NOMO-1 treated with DMSO at 0.1 percent for 48 hours (cell line): Measurements from ENCODE around the gene NCKIPSD.

Source experiments
- DNase-seq: peaks from one replicate; lab custom pipeline; 2025; ENCODE audit not compliant: unreplicated experiment; lab: John Stamatoyannopoulos, UW

NCKIPSD gene

GRCh38 chr3:48625600-48625999 lies 60.1 kb downstream of the NCKIPSD start:
- no peak for DNase-seq

- DNase-seq = no peak
These were observed 60.9 kb downstream of the NCKIPSD start for GRCh38 chr3:48624767-48625166.

- no peak for DNase-seq
These were observed 61.7 kb downstream of the NCKIPSD start for GRCh38 chr3:48623851-48624547.
